HL-60 (cell line): Measurements from ENCODE around the gene CXCL9.

Experiments used
- DNase-seq, 2 experiments: peaks; one replicate each; pipeline ENCODE4 v3.0.0-alpha.2; 2010 to 2020; ENCODE audit warnings: low read depth in 1 of 2, low spot score in 1 of 2
- H3K27ac ChIP-seq: fragments of 250-450 bp; sonication (Bioruptor Pico); replicated peaks from 2 replicates; pipeline ENCODE4 v1.5.1; 2020; ENCODE audit warnings: mild to moderate bottlenecking, moderate library complexity
- H3K27me3 ChIP-seq: fragments of 250-450 bp; sonication (Bioruptor Pico); 2 replicates; pipeline ENCODE4 v1.5.1; 2021; ENCODE audit warnings: mild to moderate bottlenecking, moderate library complexity; ENCODE audit not compliant: insufficient read depth, poor library complexity, severe bottlenecking
- H3K4me3 ChIP-seq: replicated peaks from 2 replicates; pipeline ENCODE4 v1.5.1; 2011; ENCODE audit warnings: mild to moderate bottlenecking, control low read depth, low read length; ENCODE audit not compliant: insufficient read depth
- CTCF ChIP-seq: IDR thresholded peaks from one replicate; pipeline ENCODE4 v1.5.1; 2011; ENCODE audit warnings: low read length, control low read depth, inconsistent platforms; ENCODE audit not compliant: insufficient read depth
- GABPA ChIP-seq: IDR thresholded peaks from 2 replicates; pipeline ENCODE4 v1.6.1; 2012; ENCODE audit warnings: low read depth
- POLR2AphosphoS5 ChIP-seq: IDR thresholded peaks from 2 replicates; pipeline ENCODE4 v1.6.1; 2012; ENCODE audit warnings: low read depth
- REST ChIP-seq: IDR thresholded peaks from 2 replicates; pipeline ENCODE4 v1.6.1; 2012; ENCODE audit warnings: low read depth; ENCODE audit not compliant: insufficient replicate concordance
- SPI1 ChIP-seq: IDR thresholded peaks from 2 replicates; pipeline ENCODE4 v1.6.1; 2012; ENCODE audit warnings: low read depth, mild to moderate bottlenecking, borderline replicate concordance

Gene CXCL9

DNA sequence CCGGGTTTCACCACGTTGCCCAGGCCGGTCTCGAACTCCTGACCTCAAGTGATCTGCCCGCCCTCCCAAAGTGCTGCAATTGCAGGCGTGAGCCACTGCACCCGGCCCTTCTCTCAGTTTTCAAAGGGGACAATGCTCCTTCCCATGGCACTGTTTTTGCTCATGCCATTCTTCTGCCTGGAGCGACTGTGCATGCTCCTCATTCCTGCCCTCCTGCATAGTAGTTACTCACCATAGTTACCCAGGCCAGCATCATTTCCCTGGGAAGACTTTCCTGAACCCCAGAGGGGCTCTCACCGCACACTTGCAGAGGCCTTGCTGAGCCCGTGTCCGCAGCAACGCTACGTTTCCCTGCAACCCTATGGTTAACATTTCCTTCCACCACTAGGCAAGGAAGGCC, 3.3 kb upstream of the CXCL9 start:
- no peak for DNase-seq
- TF ChIP-seq CTCF (no peak), REST (no peak), SPI1 (no peak), GABPA (no peak), POLR2AphosphoS5 (no peak)
- Histone ChIP-seq H3K27me3 (no peaks in the 10 kb centered on the region), H3K4me3 (no peak overlapping the region), H3K27ac (no peak overlapping the region)

- no peak for DNase-seq
- TF ChIP-seq SPI1 (no peak), REST (no peak), POLR2AphosphoS5 (no peak), GABPA (no peak), CTCF (no peak)
- H3K27me3 ChIP-seq, result no peaks in the 10 kb centered on the region
- H3K27ac ChIP-seq, result no peak overlapping the region
- H3K4me3 ChIP-seq, result no peak overlapping the region
Observed at GRCh38 chr4:76009311-76009710, 2.0 kb upstream of the CXCL9 start.

DNA sequence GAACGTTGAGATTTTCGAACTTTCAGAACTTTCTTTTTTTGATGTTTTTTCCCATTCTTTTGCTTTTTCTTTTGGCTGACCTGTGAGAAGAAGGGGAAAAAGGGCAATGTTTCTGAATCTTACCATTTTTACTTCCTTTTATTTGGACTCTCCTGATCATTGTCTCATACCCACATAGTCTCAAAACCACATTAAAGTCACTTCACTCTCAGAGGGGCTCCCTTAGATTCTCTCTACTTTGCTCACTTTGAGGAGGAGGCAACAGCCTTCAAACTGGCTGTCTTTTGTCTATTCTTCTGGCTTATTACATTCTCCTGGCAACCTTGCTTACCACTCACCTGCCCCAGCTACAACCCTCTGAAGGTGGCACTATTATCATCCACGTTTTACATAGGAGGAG, 3.7 kb downstream of the CXCL9 start:
- Histone ChIP-seq H3K27me3 (no peaks in the 10 kb centered on the region), H3K4me3 (no peak overlapping the region), H3K27ac (no peak overlapping the region)
- DNase-seq, result no peak
- TF ChIP-seq REST (no peak), POLR2AphosphoS5 (no peak), CTCF (no peak), GABPA (no peak), SPI1 (no peak)
